HL-60/S4 treated with phorbol 12-myristate 13-acetate at 8.2 ng/mL for 4 days and 3 days (cell line): ENCODE data around the gene CD27.
"Not testable (repeated sequence)": the region's sequence is repeated elsewhere in the genome, so short reads cannot be mapped to it uniquely, and the experiment has no call there.

Experiments used
- in situ Hi-C: fragments of 300-500 bp; cut with MboI; formaldehyde crosslinking; loops from 2 replicates; pipeline ENCODE4 v1.15.0; 2022; ENCODE audit warnings: low sequenced_read_pairs

Gene CD27

GRCh38 chr12:6478416-6478815, 33.7 kb downstream of the CD27 start:
- in situ Hi-C loops = no loop called here

GRCh38 chr12:6488240-6488639, 43.5 kb downstream of the CD27 start:
- in situ Hi-C loops = no loop called here

GRCh38 chr12:6489449-6489848, 44.7 kb downstream of the CD27 start:
- in situ Hi-C loops = no loop called here

- in situ Hi-C loops = not testable (repeated sequence)
Observed at GRCh38 chr12:6490673-6491072, 45.9 kb downstream of the CD27 start.

- in situ Hi-C loops = no loop called here
Observed at GRCh38 chr12:6492838-6493496, 48.2 kb downstream of the CD27 start, which contains the start of gene MRPL51. MRPL51 (minus strand) TSS chr12:6493262; CDS start chr12:6493136, 126 bp downstream.

GRCh38 chr12:6493497-6494257, 48.9 kb downstream of the CD27 start, which contains the start of gene NCAPD2:
NCAPD2 (plus strand) TSS chr12:6494102; CDS start chr12:6495099, 997 bp downstream.
- in situ Hi-C loops = no loop called here

GRCh38 chr12:6494258-6494743, 49.5 kb downstream of the CD27 start:
- in situ Hi-C loops = no loop called here

GRCh38 chr12:6494968-6495367, 50.2 kb downstream of the CD27 start:
- in situ Hi-C loops = no loop called here

- in situ Hi-C loops = not testable (repeated sequence)
Observed at GRCh38 chr12:6497291-6497690, 52.5 kb downstream of the CD27 start.

GRCh38 chr12:6500466-6500865, 55.7 kb downstream of the CD27 start:
- in situ Hi-C loops = no loop called here
